ENCODE results near the gene KIF16B. TPM values are rescaled to one million over a fixed set of nuclear protein-coding genes. Genes with fewer than 3 reads are reported as not detected.

The KIF16B gene
- polyA plus RNA-seq, 1 donor = 25.0 TPM

- DNase-seq (ENCODE audit: low read depth) = no peak
These were observed 178.5 kb downstream of the KIF16B start for GRCh38 chr20:16394784-16395183.

- no peak for DNase-seq (ENCODE audit: low read depth)
These were observed 179.4 kb downstream of the KIF16B start for GRCh38 chr20:16393836-16394235.

- DNase-seq (ENCODE audit: low read depth) = no peak
These were observed 180.0 kb downstream of the KIF16B start for GRCh38 chr20:16393297-16393696.

- DNase-seq (ENCODE audit: low read depth) = no peak
These were observed 180.9 kb downstream of the KIF16B start for GRCh38 chr20:16392346-16392745.

GRCh38 chr20:16390991-16391390, 182.3 kb downstream of the KIF16B start:
- DNase-seq (ENCODE audit: low read depth) = no peak

- no peak for DNase-seq (ENCODE audit: low read depth)
These were observed 184.5 kb downstream of the KIF16B start for GRCh38 chr20:16388731-16389130.

- no peak for DNase-seq (ENCODE audit: low read depth)
These were observed 185.6 kb downstream of the KIF16B start for GRCh38 chr20:16387666-16388065.

- no peak for DNase-seq (ENCODE audit: low read depth)
These were observed 187.4 kb downstream of the KIF16B start for GRCh38 chr20:16385891-16386290.

GRCh38 chr20:16385462-16385861, 187.8 kb downstream of the KIF16B start:
- no peak for DNase-seq (ENCODE audit: low read depth)

- no peak for DNase-seq (ENCODE audit: low read depth)
These were observed 191.8 kb downstream of the KIF16B start for GRCh38 chr20:16381444-16381843.

GRCh38 chr20:16378712-16379370, 194.4 kb downstream of the KIF16B start:
- DNase-seq (ENCODE audit: low read depth) = no peak

GRCh38 chr20:16378122-16378521, 195.1 kb downstream of the KIF16B start:
- DNase-seq (ENCODE audit: low read depth) = no peak

GRCh38 chr20:16369441-16369840, 203.8 kb downstream of the KIF16B start:
- DNase-seq (ENCODE audit: low read depth) = no peak

GRCh38 chr20:16368645-16369292, 204.5 kb downstream of the KIF16B start:
- DNase-seq (ENCODE audit: low read depth) = no peak

GRCh38 chr20:16367948-16368560, 205.2 kb downstream of the KIF16B start:
- no peak for DNase-seq (ENCODE audit: low read depth)

GRCh38 chr20:16366529-16366928, 206.7 kb downstream of the KIF16B start:
- DNase-seq (ENCODE audit: low read depth) = no peak

GRCh38 chr20:16364320-16364687, 208.9 kb downstream of the KIF16B start:
- DNase-seq (ENCODE audit: low read depth) = no peak

- DNase-seq (ENCODE audit: low read depth) = no peak
These were observed 209.5 kb downstream of the KIF16B start for GRCh38 chr20:16363506-16364319.

- DNase-seq (ENCODE audit: low read depth) = no peak
These were observed 210.6 kb downstream of the KIF16B start for GRCh38 chr20:16362642-16363041.

GRCh38 chr20:16360668-16361067, 212.6 kb downstream of the KIF16B start:
- DNase-seq (ENCODE audit: low read depth) = no peak

GRCh38 chr20:16353417-16353781, 219.8 kb downstream of the KIF16B start:
- DNase-seq (ENCODE audit: low read depth) = no peak

- no peak for DNase-seq (ENCODE audit: low read depth)
These were observed 220.4 kb downstream of the KIF16B start for GRCh38 chr20:16352751-16353416.
